ENCODE results near the gene DCP1A. TPM values are rescaled to one million over a fixed set of nuclear protein-coding genes. Genes with fewer than 3 reads are reported as not detected.

DCP1A gene
- total and polyA plus RNA-seq, 9 of the 15 experiments (the other 6 are each of a cell fraction or from before 2014, with no cell fraction given): 6.6 to 33.7 (median 13.3) TPM

DNA sequence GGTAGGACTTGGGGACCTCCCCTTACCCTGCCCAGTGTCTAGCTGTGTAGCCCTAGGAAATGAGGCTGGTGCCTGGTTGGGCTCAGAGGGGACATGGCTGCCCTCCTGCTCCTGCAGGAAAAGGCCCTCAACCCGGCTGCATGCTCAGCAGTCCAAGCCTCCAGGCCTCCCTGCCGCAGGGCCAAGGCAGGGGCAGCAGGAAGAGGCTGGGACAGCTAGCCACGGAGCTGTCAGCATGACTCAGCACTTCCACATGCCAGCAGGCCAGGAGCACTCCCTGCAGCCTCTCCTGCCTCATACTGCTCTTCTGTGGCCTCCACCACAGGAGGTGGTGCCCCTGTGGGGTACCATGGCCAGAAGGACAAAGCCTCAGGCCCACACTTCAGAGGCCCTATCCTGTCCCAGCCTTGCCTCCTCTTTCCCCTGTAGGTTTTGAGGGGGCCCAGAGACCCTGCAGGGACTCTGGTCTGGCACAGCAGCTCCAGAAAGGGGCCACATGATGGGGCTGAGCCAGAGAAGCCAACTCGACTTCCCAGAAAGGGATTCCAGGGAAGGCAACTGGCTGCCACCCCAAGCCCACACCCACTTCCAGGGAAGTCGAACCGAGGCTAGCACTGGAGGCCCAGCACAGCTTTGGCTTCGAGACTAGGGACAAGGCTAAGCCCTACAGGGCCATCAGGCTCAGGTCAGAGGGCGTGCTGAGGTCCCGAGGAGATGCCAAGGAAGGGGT lies 111.1 kb downstream of the DCP1A start (continued):
- peak; percentile 67; the same call in 1 of the 2 replicates for TF ChIP-seq HDAC8 (tag; IDR thresholded peaks at IDR 0.05)
- TF ChIP-seq BHLHE40 (IDR thresholded peaks at IDR 0.05; ENCODE audit: low read length): no peak
- TF ChIP-seq TOE1 (IDR thresholded peaks at IDR 0.05; ENCODE audit: borderline replicate concordance): no peak
- TF ChIP-seq TOE1 (CRISPR knock-in tag; IDR thresholded peaks at IDR 0.05; ENCODE audit: borderline replicate concordance, low read depth): no peak
- TF ChIP-seq GTF2A2 (tag; IDR thresholded peaks at IDR 0.05): no peak
- TF ChIP-seq, protein P1, sequence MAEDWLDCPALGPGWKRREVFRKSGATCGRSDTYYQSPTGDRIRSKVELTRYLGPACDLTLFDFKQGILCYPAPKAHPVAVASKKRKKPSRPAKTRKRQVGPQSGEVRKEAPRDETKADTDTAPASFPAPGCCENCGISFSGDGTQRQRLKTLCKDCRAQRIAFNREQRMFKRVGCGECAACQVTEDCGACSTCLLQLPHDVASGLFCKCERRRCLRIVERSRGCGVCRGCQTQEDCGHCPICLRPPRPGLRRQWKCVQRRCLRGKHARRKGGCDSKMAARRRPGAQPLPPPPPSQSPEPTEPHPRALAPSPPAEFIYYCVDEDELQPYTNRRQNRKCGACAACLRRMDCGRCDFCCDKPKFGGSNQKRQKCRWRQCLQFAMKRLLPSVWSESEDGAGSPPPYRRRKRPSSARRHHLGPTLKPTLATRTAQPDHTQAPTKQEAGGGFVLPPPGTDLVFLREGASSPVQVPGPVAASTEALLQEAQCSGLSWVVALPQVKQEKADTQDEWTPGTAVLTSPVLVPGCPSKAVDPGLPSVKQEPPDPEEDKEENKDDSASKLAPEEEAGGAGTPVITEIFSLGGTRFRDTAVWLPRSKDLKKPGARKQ (CRISPR knock-in tag; IDR thresholded peaks at IDR 0.05): no peak
- no peak for TF ChIP-seq BRD9 (IDR thresholded peaks at IDR 0.05; ENCODE audit: low read depth, partially characterized antibody)
- no peak for TF ChIP-seq ZBTB43 (CRISPR knock-in tag; IDR thresholded peaks at IDR 0.05)
- TF ChIP-seq ZNF395 (CRISPR knock-in tag; IDR thresholded peaks at IDR 0.05): peak; percentile 88; the same call in 1 of the 2 replicates
- no peak for TF ChIP-seq XRCC5 (IDR thresholded peaks at IDR 0.05; ENCODE audit: low read depth, low read length)
- TF ChIP-seq, protein P2, sequence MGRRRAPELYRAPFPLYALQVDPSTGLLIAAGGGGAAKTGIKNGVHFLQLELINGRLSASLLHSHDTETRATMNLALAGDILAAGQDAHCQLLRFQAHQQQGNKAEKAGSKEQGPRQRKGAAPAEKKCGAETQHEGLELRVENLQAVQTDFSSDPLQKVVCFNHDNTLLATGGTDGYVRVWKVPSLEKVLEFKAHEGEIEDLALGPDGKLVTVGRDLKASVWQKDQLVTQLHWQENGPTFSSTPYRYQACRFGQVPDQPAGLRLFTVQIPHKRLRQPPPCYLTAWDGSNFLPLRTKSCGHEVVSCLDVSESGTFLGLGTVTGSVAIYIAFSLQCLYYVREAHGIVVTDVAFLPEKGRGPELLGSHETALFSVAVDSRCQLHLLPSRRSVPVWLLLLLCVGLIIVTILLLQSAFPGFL (CRISPR knock-in tag; IDR thresholded peaks at IDR 0.05): no peak
- no peak for TF ChIP-seq ZNF408 (CRISPR knock-in tag; IDR thresholded peaks at IDR 0.05; ENCODE audit: low read depth)
- peak; percentile 60 for TF ChIP-seq ZNF766 (CRISPR knock-in tag; conservative IDR thresholded peaks at IDR 0.05)
- TF ChIP-seq MAZ (CRISPR knock-in tag; conservative IDR thresholded peaks at IDR 0.05 in 1 of 2, IDR thresholded peaks at IDR 0.05 in 1 of 2): peak in 1 of 2 experiments; percentile 44; a peak in 1 of 4 replicates
- no peak for TF ChIP-seq ZNF699 (CRISPR knock-in tag; IDR thresholded peaks at IDR 0.05; ENCODE audit: insufficient replicate concordance)
- peak; percentile 98 for TF ChIP-seq ZNF592 (IDR thresholded peaks at IDR 0.05)

Data from K562 (cell line).